Activated T-cell treated with anti-CD3 and anti-CD28 coated beads, Interleukin-2, amount 50 U/mL, for 24 hours (primary cell): ENCODE results near the gene TRPM5.

Experiments
- DNase-seq: peaks from one replicate; pipeline ENCODE4 v3.0.0-alpha.2; 2020
- H3K27ac Mint-ChIP-seq: 2 replicates; pipeline ENCODE4 v1.8.0; 2020; ENCODE audit warnings: mild to moderate bottlenecking, mixed read lengths
- H3K27me3 Mint-ChIP-seq: 2 replicates; pipeline ENCODE4 v1.8.0; 2020; ENCODE audit warnings: mixed read lengths
- H3K36me3 Mint-ChIP-seq: 2 replicates; pipeline ENCODE4 v1.8.0; 2020; ENCODE audit warnings: low read depth, mixed read lengths
- H3K4me1 Mint-ChIP-seq: 2 replicates; pipeline ENCODE4 v1.8.0; 2020; ENCODE audit warnings: low read depth, mixed read lengths
- H3K4me3 Mint-ChIP-seq: 2 replicates; pipeline ENCODE4 v1.8.0; 2020; ENCODE audit warnings: mild to moderate bottlenecking, moderate library complexity, mixed read lengths
- H3K9me3 Mint-ChIP-seq: 2 replicates; pipeline ENCODE4 v1.8.0; 2020; ENCODE audit warnings: mixed read lengths

The TRPM5 gene

DNA sequence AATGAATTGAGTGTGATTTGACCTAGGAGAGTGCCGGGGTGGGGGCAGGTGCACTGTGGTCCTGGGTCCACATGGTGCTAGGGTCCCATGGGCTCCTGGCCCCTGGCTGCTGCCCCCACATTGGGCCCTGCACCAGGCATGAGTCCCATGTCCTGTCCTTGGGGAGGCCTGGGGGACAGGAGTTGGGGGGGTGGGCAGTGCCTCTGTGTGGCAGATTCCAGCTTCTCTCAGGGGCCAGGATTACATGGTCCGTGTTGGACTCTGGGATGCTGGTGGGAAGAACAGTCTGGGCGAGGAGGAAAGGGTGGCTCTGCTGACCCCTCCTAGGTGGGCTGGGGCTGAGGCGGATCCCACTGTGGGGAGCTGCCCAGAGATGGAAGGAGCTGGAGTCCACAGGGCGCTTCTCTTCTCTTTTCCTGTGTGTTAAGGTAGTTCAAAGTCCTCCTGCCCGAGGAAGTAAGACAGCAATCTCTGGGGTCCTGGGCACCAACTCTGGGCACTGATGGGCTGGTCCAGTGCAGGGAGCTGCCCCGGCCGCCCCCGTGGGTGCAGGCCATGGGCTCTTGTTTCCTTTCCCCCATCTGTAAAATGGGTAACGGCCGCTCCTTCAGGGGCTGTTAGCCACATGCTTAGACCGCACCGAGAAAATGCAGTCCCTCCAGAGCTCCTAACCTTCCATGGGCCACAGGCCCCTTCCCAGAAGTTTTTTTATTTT lies 20.3 kb upstream of the TRPM5 start:
- H3K27me3 Mint-ChIP-seq = no peaks in the 10 kb centered on the region
- no peak overlapping the region for H3K27ac Mint-ChIP-seq
- H3K4me1 Mint-ChIP-seq = peaks cover 64% of the 10 kb centered on the region
- no peaks in the 10 kb centered on the region for H3K36me3 Mint-ChIP-seq
- no peak for DNase-seq
- no peaks in the 10 kb centered on the region for H3K9me3 Mint-ChIP-seq
- no peak overlapping the region for H3K4me3 Mint-ChIP-seq

DNA sequence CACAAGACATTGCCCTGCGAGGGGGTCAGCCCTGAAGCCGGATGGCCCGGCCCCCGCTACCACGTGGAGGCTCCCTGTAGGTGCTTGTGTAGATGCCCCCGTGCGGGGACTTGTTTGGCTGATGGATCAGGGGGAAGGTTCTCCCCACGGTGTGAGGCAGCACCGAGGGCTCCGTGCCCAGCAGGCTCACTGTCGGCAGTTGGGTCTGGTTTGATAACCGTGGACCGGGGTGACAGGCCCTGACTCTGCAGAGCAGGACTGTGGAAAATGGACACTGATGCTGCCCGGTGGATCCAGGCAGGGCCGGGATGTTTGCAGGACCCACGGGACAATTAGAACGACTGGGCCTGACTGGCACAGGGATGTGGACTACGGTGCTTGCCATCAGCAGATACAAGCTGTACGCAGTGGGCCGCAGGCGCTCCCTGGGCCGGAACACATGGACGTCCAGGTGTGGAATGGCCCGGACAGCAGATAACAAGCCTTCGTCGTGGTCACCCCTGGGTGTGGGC lies 19.5 kb upstream of the TRPM5 start:
- Mint-ChIP-seq H3K27ac (no peak overlapping the region), H3K27me3 (no peaks in the 10 kb centered on the region), H3K4me1 (peaks cover 65% of the 10 kb centered on the region), H3K9me3 (no peaks in the 10 kb centered on the region), H3K4me3 (no peak overlapping the region), H3K36me3 (no peaks in the 10 kb centered on the region)
- DNase-seq = no peak

DNA sequence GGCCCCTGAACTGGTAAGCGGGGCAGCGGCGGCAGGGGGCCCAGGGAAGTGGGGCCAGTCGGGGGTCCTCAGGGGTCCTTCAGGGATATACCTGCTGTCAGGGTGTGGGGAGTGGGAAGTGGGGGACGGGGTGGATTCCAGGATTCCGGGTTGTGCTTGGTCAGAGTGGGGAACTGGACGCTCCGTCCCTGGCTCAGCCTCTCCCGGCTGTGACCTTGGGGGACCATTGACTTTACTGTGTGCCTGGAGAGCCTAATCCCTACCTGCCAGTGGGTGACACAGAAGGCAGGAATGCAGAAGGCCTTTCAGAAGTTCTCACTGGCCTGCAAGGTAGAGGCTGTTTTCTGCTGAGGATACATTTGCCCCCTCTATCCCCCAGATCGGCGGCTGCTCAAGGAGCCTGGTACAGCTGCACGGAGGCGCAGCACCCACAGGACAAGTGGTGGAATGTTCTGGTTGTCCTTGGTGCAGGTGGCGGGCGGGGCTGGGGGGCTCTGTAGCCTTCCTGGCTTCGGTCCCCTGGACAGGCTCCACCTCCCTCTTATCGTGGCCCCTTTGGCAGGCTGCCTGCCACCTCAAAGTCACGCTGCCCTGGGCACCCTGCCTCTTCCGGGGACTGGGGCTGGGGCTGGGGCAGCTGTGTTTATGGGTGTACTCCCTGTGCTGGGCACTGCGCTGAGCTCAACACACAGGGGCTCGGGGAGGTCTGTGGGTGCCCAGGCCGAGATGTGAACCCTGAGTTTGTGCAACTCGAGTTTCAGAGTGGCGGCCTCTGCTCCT lies 18.9 kb upstream of the TRPM5 start:
- peak; percentile 37 for DNase-seq
- H3K27me3 Mint-ChIP-seq = no peaks in the 10 kb centered on the region
- no peak overlapping the region for H3K4me3 Mint-ChIP-seq
- no peaks in the 10 kb centered on the region for H3K9me3 Mint-ChIP-seq
- H3K36me3 Mint-ChIP-seq = no peaks in the 10 kb centered on the region
- no peak overlapping the region for H3K27ac Mint-ChIP-seq
- peaks cover 59% of the 10 kb centered on the region for H3K4me1 Mint-ChIP-seq

DNA sequence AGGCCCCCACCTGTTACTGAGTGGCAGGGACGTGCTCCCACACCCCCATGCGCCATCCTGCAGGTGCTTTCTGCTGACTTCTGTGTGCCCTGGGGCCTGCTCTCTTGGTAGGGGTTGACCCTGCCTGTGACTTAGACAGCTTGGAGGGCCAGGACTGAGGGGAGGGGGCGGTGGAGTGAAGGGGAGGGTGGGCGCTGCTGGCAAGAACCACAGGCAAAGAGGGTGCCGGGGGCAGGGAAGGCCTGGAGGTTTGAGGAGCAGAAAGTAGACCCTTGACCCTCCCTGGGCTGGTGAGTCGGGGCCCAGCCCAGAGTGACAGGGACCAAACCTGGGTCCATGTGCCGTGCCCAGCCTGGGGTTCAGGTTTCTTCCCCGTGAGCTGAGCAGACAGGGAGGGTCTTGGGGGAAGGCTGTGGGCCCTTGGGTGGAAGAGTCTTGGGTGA lies 18.2 kb upstream of the TRPM5 start:
- no peaks in the 10 kb centered on the region for H3K9me3 Mint-ChIP-seq

DNA sequence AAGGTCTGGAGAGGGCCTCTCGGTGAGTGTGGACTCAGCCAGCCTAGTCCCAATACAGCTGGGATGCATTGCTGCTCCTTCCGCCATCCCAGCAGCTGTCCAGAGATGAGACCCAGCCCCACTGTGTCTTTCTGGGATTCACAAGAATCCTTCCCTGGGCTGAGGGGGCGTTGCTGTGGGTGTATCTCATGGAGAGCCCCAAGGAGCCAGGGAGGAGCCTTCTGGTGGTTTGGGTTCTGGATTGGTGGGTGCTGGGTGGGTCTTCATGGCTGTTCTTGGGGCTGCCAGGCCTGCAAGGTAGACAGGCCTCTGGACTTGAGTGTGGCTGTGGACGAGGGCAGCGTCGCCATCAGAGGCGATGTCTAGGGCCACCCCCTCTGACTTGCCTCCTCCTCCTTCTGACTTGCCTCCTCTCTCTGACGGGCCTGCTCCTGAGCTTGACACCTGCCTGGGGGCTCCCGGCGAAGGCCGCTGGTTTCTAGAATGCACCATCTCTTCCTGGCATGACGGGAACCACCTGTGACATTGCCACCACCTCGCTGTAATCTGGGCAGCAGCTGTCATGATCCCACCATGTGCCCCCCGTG lies 17.7 kb upstream of the TRPM5 start:
- H3K9me3 Mint-ChIP-seq = no peaks in the 10 kb centered on the region
- DNase-seq = peak; percentile 28
- no peak overlapping the region for H3K27ac Mint-ChIP-seq
- H3K27me3 Mint-ChIP-seq = no peaks in the 10 kb centered on the region
- H3K36me3 Mint-ChIP-seq = no peaks in the 10 kb centered on the region
- no peak overlapping the region for H3K4me3 Mint-ChIP-seq
- H3K4me1 Mint-ChIP-seq = peaks cover 48% of the 10 kb centered on the region

More for the DNA sequence above, 18.2 kb upstream of the TRPM5 start:
- Mint-ChIP-seq H3K27ac (no peak overlapping the region), H3K27me3 (no peaks in the 10 kb centered on the region), H3K36me3 (no peaks in the 10 kb centered on the region), H3K4me3 (no peak overlapping the region), H3K4me1 (peaks cover 54% of the 10 kb centered on the region)
- no peak for DNase-seq

DNA sequence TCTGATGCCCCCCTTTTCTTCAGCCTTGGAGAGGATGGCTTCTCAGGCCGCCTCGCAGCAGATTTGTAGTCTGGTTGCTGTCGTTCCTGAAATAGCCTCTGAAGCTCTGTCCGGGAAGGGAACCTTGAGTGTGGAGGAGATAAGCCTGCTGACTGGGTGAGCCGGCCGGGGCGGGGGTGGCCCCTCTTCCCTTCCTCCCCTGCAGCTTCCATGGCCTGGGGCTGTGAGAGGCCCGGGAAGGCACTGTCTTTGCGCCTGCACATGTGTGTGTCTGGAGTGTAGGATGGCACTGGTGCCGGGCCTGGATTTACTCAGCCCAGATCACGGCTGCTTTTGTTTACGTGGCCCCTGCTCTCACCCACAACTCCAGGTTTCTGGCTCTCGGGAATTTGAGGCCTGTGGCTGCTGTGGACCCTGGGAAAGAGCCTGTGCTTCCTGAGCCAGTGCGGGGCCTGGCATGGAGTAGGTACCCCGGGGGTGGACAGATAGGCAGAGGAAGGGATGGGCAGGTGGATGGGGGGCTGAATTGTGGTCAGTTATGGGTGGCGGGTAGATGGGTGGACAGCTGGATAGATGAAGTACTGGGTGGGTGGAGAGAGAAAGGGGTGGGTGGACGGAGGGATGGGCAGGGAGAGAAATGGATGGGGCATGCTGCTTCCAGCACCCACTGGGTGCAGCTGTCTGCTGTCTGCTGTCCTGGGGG lies 17.1 kb upstream of the TRPM5 start:
- H3K4me3 Mint-ChIP-seq = no peak overlapping the region
- H3K9me3 Mint-ChIP-seq = no peaks in the 10 kb centered on the region
- no peaks in the 10 kb centered on the region for H3K36me3 Mint-ChIP-seq
- no peaks in the 10 kb centered on the region for H3K27me3 Mint-ChIP-seq
- peak; percentile 20 for DNase-seq
- H3K27ac Mint-ChIP-seq = no peak overlapping the region
- H3K4me1 Mint-ChIP-seq = peaks cover 42% of the 10 kb centered on the region

DNA sequence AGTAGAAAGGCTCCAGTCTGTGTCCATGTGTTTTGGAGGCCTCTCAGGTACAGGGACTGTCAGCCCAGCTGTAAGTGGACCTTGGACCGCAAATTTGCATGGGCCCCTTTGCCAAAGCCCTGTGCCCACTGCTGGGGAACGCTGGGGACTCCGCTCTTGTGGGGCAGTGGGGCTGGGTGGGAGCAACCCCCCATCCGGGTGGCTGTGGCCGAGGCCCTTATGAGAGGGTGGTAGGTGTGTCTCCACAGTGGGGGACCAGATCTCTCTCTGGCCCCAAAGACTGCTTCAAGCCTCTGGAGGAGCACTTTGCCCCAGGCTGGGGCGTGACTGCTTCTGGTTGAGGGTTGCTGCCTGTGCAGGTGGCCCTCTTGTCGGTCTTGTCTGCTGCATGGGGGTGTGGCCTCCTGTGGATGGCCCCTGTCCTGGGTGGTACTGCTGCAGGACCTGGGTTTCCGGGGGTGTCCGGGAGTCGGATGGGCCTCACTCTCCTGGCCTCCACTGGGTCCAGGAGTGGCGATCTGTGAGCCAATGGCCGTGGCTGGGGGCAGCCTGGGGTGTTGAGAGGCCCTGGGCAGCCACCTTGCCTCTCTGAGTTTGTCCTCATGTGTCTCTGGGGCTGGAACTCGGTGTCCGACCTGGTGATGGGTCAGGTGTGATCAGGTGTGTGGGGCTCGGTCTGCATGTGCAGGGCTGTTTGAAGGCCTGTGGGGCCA lies 16.4 kb upstream of the TRPM5 start:
- no peaks in the 10 kb centered on the region for H3K27me3 Mint-ChIP-seq
- H3K36me3 Mint-ChIP-seq = no peaks in the 10 kb centered on the region
- H3K4me1 Mint-ChIP-seq = peaks cover 35% of the 10 kb centered on the region
- H3K9me3 Mint-ChIP-seq = no peaks in the 10 kb centered on the region
- no peak overlapping the region for H3K4me3 Mint-ChIP-seq
- H3K27ac Mint-ChIP-seq = no peak overlapping the region
- DNase-seq = peak; percentile 24

DNA sequence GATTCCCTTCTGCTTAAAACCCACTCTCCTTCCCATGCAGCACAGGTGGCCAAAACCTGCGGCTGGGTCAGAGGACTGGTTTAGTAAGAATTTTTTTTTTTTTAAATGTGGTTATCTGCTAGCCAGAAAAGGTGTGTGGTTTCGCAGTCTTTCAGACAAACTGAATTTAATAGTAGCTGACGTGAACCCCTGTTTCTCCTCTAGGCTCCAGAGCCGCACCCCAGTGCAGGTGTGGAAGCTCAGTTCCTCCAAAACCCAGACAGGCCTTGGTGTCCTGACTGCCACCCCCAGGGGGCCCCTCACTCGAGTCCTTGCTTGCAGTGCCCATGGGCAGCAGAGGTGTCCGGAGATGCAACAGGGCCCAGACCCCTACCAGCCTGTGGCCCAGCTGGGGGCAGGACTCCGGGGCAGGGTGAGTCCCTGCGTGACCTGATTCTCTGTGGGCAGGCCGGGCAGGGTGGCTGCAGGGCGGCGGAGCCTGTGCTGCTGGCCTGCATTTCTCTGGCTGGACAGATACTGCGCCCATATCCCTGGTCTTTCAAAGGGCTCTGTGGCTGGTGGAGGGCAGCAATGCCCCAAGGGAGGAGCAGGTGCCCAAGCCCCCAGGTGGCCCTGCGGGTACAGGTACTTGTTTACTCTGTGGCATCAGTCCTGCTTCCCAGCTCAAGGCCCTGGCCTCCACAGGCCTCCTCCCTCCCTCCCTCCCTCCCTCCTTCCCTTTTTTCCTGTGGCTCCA lies 15.7 kb upstream of the TRPM5 start:
- Mint-ChIP-seq H3K27ac (no peak overlapping the region), H3K36me3 (no peaks in the 10 kb centered on the region), H3K4me3 (no peak overlapping the region), H3K4me1 (peaks cover 33% of the 10 kb centered on the region), H3K27me3 (no peaks in the 10 kb centered on the region), H3K9me3 (no peaks in the 10 kb centered on the region)
- peak; percentile 29 for DNase-seq

DNA sequence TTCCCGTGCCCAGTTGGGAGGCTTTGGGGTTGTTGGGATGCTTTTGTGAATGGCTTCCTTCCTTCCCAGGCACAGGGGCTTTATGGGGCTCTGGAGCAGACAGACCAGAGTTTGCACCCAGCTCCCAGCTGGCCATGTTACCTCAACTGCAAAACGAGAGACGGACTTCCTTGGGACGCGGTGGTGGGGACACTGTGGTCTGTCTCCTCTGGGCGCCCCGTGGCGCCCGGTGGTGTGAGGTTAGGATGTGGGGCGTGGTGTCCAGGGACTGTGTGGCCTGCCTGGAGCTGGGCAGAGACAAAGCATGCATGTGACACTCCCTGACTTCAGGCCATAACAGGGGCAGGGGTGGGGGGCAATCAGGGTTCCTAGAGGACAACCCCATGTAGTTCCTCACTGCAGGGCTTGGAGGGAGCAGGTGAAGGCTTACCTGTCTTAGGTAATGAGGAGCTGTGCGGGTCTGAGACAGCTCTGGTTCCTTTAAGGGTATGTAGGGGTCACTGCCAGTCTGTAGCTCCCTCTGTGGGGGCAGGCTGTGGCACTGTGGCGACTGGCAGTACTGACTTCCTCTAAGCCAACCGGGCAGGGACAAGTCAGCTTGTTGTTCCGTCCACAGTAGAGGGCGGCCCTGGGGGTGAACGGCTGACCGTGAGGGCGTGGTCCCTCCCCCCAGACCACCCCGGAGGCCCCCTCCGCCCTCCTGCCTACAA lies 14.9 kb upstream of the TRPM5 start:
- Mint-ChIP-seq H3K27ac (no peak overlapping the region), H3K9me3 (no peaks in the 10 kb centered on the region), H3K27me3 (no peaks in the 10 kb centered on the region), H3K4me3 (no peak overlapping the region), H3K36me3 (no peaks in the 10 kb centered on the region), H3K4me1 (peaks cover 28% of the 10 kb centered on the region)
- peak; percentile 26 for DNase-seq

DNA sequence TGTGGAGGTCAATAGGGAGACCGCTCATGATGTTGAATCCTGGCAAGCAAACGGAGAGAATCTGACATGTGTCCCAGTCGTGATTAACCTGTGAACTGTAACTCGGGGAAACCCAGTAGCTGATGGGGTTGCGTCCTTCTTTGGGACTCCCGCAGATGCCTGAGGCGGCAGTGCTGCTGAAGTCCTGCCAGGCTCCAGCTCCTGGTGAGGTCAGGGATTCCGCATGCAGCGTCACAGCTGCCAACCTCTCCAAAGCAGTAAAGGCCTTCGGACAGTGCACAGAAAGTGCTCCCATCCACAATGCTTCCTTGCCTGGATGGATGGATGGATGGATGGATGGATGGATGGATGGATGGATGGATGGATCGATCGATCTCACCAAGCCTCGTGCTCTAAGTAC lies 14.0 kb upstream of the TRPM5 start:
- H3K4me3 Mint-ChIP-seq = no peak overlapping the region
- peak; percentile 15 for DNase-seq
- H3K4me1 Mint-ChIP-seq = peaks cover 21% of the 10 kb centered on the region
- no peaks in the 10 kb centered on the region for H3K36me3 Mint-ChIP-seq
- no peaks in the 10 kb centered on the region for H3K27me3 Mint-ChIP-seq
- no peaks in the 10 kb centered on the region for H3K9me3 Mint-ChIP-seq
- H3K27ac Mint-ChIP-seq = no peak overlapping the region

DNA sequence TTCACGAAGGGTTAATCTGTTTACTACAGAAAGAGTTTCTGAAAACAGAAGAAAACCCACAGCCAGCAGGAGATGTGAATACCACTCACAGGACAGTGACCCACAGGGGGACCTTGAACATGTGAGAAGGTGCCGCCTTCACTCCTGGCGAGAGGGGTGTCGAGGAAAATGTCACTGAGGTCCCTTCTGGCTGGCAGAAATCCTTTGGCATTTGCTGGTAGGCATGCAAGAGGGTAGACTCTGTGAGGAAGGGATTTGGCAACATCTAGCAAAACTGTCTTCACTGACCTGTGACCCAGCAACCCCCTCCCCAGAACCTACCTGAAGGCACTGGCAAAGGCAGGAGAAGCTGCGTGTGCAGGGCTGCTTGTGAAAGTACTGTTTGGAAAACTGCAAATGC lies 9.1 kb upstream of the TRPM5 start:
- Mint-ChIP-seq H3K9me3 (no peaks in the 10 kb centered on the region), H3K27ac (no peak overlapping the region), H3K4me1 (no peaks in the 10 kb centered on the region), H3K36me3 (no peaks in the 10 kb centered on the region), H3K4me3 (no peak overlapping the region), H3K27me3 (no peaks in the 10 kb centered on the region)
- no peak for DNase-seq

DNA sequence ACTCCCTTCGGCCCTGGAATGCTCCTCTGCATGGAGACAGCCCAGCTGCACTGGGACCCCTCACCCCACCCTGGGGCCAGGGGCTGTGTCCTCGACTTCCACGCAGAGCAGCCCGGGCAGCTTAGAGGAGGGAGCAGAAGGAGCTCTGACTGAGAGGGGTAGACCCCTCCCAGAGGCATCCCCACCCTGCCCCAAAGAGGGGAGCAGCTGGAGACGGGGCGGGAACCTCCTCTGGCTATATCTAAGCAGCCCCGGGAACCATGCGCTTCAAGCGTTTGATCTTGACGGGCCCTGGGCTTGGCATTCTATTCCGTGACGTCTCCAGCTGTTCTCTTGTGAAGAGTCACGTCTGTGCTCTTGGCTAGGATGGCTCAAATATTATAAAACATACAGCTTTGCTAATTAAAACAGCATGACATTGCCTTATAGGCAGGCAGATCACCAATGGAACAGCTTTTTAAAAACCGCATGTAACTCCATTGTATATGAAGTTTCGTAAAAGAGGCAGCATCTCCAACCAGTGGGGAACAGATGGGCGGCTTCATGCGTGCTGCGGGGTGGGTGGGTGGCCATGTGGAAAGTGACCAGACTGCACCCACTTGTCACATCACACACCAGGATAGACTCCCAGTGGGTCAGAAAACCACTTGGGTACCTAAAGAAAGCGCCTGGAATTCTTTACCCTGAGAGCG lies 8.2 kb upstream of the TRPM5 start:
- H3K9me3 Mint-ChIP-seq = no peaks in the 10 kb centered on the region
- H3K4me3 Mint-ChIP-seq = no peak overlapping the region
- H3K36me3 Mint-ChIP-seq = no peaks in the 10 kb centered on the region
- no peaks in the 10 kb centered on the region for H3K27me3 Mint-ChIP-seq
- H3K27ac Mint-ChIP-seq = no peak overlapping the region
- H3K4me1 Mint-ChIP-seq = peaks cover 4% of the 10 kb centered on the region
- no peak for DNase-seq
